ENCODE measurements around the gene P2RX3.

DNA sequence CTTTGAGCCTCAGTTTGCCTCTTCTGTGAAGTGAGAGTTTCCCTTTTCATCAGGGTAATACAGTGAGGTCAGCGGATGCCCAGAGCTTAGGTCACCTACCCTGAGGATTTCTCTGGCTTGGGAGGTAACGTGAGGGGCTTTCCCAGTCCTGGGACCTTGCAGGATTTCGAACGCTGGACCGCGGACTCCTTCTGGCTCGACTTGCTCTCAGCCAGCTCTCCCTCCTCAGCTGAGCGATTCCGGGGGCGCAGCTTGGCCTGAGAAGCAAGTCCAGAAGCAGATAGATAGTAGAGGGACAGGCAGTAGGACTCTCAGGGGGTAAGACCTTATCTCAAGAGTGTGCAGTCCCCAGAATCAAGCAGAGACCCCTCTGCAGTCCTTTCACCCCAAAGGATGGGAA, 37.4 kb upstream of the P2RX3 start:
- TF ChIP-seq, protein P1, sequence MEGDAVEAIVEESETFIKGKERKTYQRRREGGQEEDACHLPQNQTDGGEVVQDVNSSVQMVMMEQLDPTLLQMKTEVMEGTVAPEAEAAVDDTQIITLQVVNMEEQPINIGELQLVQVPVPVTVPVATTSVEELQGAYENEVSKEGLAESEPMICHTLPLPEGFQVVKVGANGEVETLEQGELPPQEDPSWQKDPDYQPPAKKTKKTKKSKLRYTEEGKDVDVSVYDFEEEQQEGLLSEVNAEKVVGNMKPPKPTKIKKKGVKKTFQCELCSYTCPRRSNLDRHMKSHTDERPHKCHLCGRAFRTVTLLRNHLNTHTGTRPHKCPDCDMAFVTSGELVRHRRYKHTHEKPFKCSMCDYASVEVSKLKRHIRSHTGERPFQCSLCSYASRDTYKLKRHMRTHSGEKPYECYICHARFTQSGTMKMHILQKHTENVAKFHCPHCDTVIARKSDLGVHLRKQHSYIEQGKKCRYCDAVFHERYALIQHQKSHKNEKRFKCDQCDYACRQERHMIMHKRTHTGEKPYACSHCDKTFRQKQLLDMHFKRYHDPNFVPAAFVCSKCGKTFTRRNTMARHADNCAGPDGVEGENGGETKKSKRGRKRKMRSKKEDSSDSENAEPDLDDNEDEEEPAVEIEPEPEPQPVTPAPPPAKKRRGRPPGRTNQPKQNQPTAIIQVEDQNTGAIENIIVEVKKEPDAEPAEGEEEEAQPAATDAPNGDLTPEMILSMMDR (IDR thresholded peaks at IDR 0.05 in 8 of 11, conservative IDR thresholded peaks at IDR 0.05 in 3 of 11) = no peak
- no peak for TF ChIP-seq POLR2AphosphoS5 (IDR thresholded peaks at IDR 0.05)

Measured in spleen (tissue), 7 donors.